HepG2 (cell line): ENCODE measurements around the gene PSAPL1.

Source experiments
- MXI1 ChIP-seq: IDR thresholded peaks from 3 replicates; pipeline ENCODE4 v1.6.1; 2012; ENCODE audit warnings: low read depth, low read length, inconsistent platforms, borderline replicate concordance
- SIN3A ChIP-seq: IDR thresholded peaks from 2 replicates; pipeline ENCODE4 v1.6.1; 2011; ENCODE audit warnings: low read depth, mild to moderate bottlenecking, control low read depth, low read length, borderline replicate concordance

- TF ChIP-seq MXI1 (no peak), SIN3A (no peak)
Observed at GRCh38 chr4:7391637-7392437, 42.9 kb downstream of the PSAPL1 start.
